Coronary artery (tissue), 2 donors: ENCODE measurements around the gene AHNAK2.
A peak's percentile ranks its signal among the peaks of the same experiment; 100 is the strongest.

Source experiments
- DNase-seq: peaks from one replicate; pipeline ENCODE4 v3.0.0-alpha.2; 2017; ENCODE audit warnings: low spot score
- H3K27ac ChIP-seq, 2 donors: fragments of 200-600 bp; sonication (generic); one replicate each; pipeline ENCODE4 v1.5.1; 2016 to 2019
- H3K4me3 ChIP-seq: fragments of 200-600 bp; sonication (generic); 2 replicates; pipeline ENCODE4 v1.5.1; 2016; ENCODE audit warnings: mild to moderate bottlenecking, moderate library complexity
- TF ChIP-seq, protein P1 (sequence below): fragments of 200-600 bp; sonication (generic); IDR thresholded peaks from one replicate; pipeline ENCODE4 v1.5.1; 2019; ENCODE audit warnings: antibody characterized with exemption

AHNAK2 gene

DNA sequence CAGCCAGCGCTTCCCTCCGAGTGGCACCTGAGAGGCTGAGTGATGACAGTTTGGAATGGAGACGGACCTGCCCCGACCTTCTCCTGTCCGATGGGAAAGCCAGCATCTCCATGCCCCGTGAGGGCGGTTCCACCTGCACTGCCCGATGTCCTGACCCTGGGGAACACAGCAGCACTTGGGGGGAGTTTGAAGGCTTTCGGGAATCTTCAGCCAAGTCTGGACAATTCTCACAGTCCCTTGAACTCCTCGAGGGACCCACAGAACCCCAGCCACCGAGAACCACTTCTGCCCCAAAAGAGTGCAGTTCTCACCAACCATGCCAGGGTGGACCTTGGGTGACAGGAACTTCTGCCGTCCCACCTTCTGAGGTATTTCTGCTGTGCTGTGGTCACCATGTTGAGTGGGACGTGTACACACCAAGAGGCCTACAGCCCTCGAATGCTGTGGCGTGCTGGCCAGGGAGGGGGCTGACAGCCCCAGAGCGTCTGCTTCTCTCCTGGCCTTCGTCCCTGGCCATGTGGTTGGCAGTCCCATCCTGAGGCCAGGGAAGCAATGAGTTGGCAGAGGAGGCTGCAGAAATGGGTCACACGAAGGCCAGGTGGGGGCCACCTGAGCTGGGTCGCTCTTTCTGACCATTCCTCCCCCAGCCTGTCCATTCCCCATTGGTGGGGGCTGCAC, 8.5 kb upstream of the AHNAK2 start:
- no peak overlapping the region for H3K27ac ChIP-seq
- H3K4me3 ChIP-seq: peak overlapping the region; percentile 89
- TF ChIP-seq, protein P1, sequence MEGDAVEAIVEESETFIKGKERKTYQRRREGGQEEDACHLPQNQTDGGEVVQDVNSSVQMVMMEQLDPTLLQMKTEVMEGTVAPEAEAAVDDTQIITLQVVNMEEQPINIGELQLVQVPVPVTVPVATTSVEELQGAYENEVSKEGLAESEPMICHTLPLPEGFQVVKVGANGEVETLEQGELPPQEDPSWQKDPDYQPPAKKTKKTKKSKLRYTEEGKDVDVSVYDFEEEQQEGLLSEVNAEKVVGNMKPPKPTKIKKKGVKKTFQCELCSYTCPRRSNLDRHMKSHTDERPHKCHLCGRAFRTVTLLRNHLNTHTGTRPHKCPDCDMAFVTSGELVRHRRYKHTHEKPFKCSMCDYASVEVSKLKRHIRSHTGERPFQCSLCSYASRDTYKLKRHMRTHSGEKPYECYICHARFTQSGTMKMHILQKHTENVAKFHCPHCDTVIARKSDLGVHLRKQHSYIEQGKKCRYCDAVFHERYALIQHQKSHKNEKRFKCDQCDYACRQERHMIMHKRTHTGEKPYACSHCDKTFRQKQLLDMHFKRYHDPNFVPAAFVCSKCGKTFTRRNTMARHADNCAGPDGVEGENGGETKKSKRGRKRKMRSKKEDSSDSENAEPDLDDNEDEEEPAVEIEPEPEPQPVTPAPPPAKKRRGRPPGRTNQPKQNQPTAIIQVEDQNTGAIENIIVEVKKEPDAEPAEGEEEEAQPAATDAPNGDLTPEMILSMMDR: no peak
- no peak for DNase-seq

DNA sequence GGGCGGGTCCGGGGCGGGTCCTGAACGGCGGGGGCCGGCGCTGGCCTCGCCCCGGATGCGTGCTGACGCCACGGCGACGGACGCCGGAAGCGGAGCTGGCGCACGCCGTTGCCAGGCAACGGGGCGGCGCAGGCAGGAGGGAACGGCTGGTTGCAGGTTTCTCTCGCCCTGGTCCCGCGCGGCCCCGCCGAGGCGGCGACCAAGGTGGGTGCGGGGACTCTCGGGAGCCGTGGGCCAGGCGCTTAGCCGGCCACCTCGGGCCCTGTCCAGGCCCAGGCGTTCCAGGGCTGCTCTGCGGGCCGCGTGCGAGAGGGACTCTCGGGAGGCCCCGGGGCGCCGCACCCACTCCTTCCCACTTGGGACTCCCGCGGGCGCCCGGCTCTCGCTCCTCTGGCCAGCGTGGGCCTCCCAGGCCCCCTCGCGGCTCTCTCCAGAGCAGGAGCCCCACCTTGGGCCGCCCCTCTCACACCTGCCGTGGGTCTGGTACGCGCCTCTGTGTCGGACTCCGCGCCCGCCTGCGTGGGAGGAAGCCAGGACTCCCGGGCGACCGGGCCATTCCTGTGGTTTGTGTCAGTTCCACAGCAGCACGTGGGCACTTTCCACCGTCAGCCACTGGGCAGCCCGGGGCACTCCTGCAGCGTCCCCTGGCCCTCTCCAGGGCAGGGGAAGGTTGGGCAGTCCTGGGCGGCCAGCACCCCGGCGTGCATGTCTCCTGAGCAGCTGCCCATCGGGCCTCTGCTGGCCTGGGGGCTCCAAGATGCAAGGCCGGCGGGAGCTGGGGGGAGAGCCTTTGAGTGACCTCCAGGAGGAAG, 7.7 kb upstream of the AHNAK2 start, which contains the start of gene CLBA1:
Gene CLBA1, plus strand, starts transcription at position 114 of the 812 bp plus-strand sequence. Its CDS starts 644 bp downstream, at position 758.
- DNase-seq: peak; percentile 92
- Histone ChIP-seq H3K27ac (peak within 1 kb of the TSS; percentile 7 to 75), H3K4me3 (peak within 1 kb of the TSS; percentile 89)
- TF ChIP-seq, protein P1: no peak

DNA sequence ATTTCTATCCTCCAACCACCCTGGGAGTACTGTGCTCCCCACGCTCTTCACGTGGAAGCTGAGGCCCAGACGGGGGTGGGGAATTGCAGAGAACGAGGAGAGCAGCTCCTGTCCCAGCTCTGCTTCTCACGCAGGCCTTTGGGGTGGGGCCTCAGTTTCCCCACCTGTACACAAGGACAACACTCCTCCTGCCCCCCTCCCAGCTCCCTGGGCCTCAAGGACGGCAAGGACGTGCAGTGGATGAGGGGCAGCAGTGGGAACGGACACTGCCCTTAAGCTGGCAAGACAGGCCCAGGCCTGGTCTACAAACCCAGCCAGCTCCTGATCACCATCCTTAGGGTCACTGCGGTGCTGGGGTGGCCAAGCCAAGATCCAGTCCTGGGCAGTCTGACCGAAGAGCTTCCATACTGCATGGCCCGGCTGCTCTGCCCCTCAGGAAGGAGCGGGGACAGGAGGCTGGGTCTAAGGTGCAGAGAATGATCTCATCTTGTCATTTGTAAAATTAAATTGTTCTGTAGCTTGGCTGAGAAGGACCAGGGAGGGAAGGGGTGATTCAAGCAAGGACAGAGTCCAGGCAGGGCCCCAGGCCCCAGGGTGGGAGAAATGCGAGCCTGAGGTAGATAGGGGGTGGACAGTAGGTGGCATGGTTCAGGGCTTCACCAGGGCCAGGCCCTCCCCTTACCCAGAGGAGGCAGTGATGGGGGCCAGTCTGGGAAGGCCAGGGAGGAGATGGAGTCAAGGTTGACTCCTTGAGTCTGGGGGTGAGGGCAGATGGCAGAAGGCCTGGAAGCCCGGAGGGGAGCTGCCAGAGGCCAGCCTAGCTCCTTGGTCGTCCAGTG, 6.1 kb upstream of the AHNAK2 start:
- TF ChIP-seq, protein P1: no peak
- no peak for DNase-seq
- no peak overlapping the region for H3K27ac ChIP-seq
- no peak overlapping the region for H3K4me3 ChIP-seq

DNA sequence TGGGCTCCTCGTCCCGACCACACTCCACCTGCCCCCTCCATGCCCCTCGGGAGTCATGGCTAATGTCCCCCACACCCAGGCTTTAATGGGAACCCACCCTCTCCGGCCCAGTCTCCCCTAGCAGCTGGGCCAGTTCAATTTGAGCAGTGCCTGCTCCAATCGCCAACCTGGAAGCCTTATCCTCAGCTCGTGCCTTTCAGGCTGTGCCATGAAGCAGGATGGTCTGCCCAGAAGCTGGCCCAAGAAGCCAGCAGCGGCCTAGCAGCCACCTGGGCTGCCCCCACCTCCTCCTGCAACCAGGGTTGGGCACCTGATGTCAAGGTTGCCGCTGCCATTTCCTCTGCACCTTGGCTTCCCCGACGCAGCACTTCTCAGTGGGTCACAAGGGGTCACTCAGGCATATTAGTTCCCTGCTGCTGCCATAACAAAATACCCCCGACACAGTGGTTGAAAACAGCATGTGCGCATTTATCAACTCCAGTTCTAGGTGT, 5.1 kb upstream of the AHNAK2 start:
- TF ChIP-seq, protein P1: no peak
- DNase-seq: no peak
- Histone ChIP-seq H3K27ac (no peak overlapping the region), H3K4me3 (no peak overlapping the region)

DNA sequence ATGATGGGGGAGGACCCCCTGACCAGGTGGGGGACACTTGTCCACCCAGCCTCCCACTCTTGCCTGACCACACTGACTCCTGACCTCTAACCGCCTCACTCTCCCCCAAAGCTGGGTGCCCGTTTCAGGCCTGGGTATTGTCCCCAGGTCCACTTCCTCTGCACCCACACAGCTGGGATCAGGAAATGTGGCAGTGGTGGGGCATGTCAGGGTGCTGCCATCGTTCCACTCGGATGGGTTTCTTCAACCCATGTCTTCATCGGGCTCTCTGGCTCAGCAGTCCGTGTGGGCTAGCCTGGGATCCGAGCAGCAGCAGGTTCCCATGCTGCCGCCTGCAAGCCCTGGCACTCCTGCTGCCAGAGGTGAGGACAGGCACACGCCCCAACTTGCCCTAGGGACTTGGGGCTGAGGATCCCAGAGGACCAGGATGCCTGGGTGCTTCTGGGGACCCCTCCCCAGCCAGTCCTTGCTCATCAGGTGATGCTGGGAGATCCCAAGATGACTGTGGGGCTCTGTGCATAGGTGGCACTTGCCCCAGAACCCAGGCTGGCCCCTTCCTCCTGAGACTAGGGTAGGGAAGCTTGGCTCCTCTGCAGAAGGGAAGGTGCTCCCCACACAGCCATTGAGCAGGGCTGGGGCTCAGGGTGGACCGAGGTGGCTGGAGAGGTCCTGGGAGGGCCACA, 4.5 kb upstream of the AHNAK2 start:
- Histone ChIP-seq H3K4me3 (no peak overlapping the region), H3K27ac (no peak overlapping the region)
- DNase-seq: no peak
- TF ChIP-seq, protein P1: no peak
